COLO668 (cell line): ENCODE measurements around the gene MELK.

ENCODE experiments used
- DNase-seq: peaks from one replicate; lab custom pipeline; 2025; ENCODE audit not compliant: unreplicated experiment; lab: John Stamatoyannopoulos, UW

Gene MELK

DNA sequence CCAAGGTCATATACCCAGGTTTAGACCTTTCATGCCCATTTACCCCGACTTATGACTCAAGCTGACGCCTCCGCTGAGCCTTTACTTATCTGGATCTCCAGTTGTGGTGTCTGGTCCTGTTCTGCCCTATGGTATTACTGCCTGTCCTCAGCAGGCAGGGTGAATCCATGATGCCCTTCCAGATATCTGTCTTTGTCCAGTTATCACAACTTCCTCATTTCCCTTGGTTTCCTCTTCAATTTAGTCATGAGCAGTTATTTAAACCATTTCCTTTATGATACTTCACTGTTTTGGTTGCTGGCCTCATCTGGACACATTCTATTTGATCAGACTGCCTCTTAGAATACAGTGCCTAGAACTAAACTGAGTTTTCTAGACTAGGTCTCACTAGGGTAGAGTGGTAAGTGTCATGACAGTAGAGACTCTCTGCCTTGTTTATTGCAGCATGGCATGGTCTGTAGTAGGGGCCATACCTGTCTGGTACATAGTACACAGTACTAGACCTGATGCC is 93.3 kb downstream of the MELK start:
- DNase-seq, result no peak

DNA sequence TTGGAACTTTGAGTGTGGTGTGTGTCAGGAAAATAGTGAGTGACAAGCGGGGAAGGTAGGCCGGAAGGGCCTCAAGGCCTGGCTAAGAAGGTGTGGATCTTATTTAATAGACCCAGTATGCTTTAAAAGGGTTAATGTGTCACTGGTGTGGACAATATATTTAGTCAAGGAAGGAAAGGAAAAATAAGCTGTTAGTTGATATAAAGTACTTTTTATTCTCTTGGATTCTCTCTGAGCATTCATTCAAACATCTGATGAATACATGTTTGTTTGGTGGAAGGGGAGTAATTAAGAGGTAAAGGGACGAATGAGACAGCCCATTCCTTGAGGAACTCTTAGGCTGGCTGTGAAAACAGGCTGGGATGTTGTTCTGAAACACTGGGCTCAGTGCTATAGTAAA is 98.9 kb downstream of the MELK start:
- DNase-seq, result no peak

DNA sequence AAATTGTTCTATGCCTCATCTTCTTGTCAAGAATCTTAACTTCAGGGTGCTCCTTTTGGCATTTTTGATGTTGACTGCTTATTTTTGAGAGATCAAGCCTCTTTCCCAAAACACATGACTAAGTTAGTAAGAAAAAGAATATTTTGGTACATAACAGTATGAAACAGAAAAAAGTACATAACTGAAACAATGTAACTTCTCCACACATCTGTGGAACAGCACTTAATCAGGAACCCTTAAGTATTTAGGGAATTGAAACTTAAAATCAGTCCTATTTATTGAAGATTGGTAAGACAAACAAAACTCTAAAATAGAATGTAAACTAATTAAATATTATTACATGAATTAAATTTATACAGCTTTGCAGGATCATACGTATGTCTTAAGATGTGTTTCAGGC is 103.4 kb downstream of the MELK start:
- no peak for DNase-seq

DNA sequence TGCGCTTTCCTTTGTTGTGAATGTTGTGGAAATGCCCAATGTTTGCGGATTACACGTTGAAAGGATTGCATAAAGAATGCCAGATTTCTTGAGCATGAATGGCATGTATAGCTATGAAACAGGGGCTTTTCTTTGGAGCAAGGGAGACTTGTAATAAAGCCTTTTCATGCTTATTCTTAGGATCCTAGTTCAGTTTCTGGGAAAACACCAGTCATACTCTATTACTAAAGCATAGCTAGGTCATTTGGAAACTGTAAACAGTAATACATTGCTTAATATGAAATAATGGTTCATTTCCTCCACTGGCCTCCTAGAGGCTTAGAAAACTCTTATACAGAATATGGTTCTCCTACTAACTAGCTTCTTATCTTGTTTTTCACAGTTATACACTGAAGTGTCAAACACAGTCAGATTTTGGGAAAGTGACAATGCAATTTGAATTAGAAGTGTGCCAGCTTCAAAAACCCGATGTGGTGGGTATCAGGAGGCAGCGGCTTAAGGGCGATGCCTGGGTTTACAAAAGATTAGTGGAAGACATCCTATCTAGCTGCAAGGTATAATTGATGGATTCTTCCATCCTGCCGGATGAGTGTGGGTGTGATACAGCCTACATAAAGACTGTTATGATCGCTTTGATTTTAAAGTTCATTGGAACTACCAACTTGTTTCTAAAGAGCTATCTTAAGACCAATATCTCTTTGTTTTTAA is 104.2 kb downstream of the MELK start:
- no peak for DNase-seq

DNA sequence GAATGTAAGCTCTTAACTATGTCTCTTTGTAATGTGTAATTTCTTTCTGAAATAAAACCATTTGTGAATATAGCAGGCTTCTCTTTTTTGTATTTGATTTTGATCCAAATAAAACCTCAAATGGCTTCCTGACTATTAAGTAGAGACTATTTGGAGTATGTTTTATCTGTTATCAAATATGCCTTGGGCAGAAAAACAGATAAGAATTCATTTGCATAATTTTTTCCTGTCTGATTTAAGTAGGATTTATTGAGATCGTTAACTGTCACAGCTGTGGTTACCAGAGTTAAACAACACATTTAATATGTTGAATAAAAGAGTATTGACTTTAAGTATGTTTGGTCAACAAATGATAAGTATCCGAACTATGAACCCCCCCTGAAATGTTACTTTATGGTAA is 104.9 kb downstream of the MELK start:
- DNase-seq, result no peak

GRCh38 chr9:36679710-36680109 is 107.0 kb downstream of the MELK start:
- DNase-seq, result no peak

GRCh38 chr9:36686471-36686870 is 113.8 kb downstream of the MELK start:
- DNase-seq, result no peak

DNA sequence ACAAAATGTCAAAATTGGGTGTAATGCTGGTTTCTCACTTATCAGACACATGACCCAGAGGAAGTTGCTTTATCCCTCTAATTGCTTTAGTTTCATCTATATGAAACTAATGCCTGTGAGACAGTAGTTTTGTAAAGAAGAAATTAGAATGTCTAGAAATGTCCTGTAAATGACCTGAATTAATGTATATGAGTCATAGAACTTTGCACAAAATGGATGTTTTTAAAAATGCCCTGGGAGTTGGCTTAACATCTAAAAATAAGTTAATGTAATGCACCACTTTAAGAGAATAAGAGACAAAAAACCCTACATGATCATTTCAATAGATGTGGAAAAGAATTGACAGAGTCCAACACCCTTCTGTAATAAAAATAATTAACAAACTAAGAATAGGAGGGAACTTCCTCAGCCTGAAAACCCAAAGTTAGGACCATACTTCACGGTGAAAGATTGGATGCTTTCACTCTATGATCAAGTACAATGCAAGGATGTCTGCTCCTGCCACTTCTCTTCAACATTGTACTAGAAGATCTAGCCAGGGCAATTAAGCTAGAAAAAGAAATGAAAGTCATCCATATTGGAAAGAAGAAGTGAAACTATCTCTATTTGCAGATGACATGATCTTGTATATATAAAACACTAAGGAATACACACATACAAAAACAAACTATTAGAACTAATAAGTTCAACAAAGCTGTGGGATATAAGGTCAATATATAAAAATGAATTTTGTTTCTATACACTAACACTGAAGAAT is 117.9 kb downstream of the MELK start:
- DNase-seq, result no peak

GRCh38 chr9:36691671-36692070 is 119.0 kb downstream of the MELK start:
- DNase-seq, result no peak

GRCh38 chr9:36698984-36699383 is 126.3 kb downstream of the MELK start:
- DNase-seq, result no peak

DNA sequence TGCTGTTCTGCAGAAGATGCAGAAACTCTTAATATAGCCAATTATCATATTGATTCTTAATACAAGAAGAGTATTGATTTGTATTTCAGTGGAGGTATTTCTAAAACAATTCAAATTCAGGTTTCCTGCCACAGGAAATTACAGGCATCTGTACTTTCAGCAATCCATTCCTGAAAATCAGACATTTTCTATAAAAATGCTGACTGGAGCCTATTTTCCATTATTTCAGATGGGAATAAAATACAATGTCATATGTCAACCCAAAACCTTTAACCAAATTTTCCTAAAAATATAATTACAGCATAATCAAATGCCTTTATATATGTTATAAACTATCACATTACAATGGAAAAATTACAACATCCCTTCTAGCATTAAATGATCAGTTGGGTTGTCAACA is 131.5 kb downstream of the MELK start:
- no peak for DNase-seq

DNA sequence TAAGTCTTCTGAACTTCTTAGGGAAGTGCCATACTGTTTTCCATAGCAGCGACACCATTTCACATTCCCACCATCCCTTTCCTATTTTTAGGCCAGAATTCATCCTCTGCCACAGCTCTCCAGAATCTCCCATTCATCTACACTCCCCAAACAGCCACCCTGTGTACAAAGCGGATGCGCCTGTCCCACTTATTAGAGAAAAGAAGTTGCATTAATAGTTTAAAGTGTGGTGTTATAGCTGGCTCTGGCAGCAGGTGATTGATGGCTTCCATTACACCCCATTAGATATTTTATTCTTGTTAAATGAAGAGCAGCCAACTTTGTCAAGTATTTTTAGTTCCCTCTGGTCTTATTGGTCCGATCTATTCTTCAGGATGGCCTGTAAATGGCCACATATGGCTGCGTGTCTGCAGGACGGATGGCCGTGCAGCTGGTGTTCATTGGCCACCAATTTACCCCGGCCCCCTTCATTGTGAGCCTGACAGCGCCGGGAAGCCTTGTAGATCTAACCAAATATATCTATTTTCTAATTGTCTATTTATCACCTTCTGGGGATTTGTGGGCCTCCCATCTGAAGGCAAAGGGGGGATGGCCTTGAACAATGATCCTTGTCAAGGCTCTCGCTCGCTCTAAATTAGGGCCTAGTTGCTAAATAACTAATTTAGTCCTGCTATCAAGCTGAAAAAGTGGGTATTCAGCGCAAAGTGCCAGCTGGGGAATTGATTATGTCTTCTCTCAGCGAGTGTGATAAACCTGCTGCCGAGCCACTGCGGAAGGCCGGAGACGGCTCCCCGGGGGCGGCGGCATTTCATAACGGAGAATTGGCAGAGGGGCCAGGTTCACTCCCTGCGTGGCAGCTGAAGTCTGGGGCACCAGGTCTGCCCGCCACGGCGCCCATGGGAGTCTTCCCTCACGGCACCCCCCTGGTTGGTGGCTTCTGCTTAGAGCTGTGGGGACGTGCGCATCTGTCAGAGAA is 141.1 kb downstream of the MELK start:
- no peak for DNase-seq

DNA sequence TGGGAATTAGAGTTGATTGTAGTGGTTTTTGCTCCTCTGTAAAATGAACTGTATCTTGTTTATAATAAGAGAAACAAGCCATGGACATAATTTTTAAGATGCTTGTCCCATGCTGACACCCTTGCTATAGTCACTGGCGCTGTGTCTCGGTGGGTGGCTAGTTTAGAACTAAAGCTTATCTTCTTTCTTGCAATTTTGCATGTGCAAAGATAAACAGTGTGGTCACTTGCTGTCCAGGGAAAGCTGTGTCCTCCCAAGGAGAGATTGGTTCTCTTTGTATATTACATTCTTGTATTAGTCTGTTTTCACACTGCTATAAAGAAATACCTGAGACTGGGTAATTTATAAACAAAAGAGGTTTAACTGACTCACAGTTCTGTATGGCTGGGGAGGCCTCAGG is 143.8 kb downstream of the MELK start:
- DNase-seq, result no peak

DNA sequence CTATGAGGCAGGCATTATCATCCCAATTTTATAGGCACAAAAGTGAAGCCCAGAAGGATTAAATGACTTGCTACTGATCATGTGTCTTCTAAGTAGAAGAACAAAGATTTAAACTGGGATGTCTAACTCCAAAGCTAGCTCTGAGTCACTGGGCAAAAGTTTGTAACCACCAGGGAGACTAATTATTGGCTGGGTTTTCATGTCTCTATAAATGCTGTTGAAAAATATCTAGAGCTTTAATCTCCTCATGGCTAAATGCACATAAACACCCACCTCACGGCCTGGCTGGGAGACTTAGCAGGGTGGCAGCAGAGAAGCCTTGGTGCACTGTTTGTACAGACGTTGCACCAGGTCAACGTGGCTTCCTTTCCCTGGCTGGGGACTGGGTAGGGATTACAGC is 144.6 kb downstream of the MELK start:
- no peak for DNase-seq

GRCh38 chr9:36718612-36719011 is 145.9 kb downstream of the MELK start:
- DNase-seq, result no peak

GRCh38 chr9:36720043-36720442 is 147.3 kb downstream of the MELK start:
- DNase-seq, result no peak

GRCh38 chr9:36721846-36722588 is 149.3 kb downstream of the MELK start:
- peak; percentile 30 for DNase-seq

GRCh38 chr9:36725777-36726356 is 153.2 kb downstream of the MELK start:
- DNase-seq, result no peak
